SKM-1 treated with dmso at 0.1 percent for 144 hours (cell line): ENCODE results near the gene ETHE1.
"Not testable (repeated sequence)": the region's sequence is repeated elsewhere in the genome, so short reads cannot be mapped to it uniquely, and the experiment has no call there.

Source experiments
- DNase-seq: peaks from one replicate; lab custom pipeline; 2025; ENCODE audit not compliant: unreplicated experiment; lab: John Stamatoyannopoulos, UW

ETHE1 gene

GRCh38 chr19:43525836-43526771 lies 897 bp downstream of the ETHE1 start:
- DNase-seq = no peak

GRCh38 chr19:43524922-43525835 lies 1.8 kb downstream of the ETHE1 start:
- peak; percentile 20 for DNase-seq

GRCh38 chr19:43523696-43524095 lies 3.3 kb downstream of the ETHE1 start:
- DNase-seq = not testable (repeated sequence)

- DNase-seq = no peak
Measured at GRCh38 chr19:43522929-43523328, 4.1 kb downstream of the ETHE1 start.

GRCh38 chr19:43519436-43520088 lies 7.4 kb downstream of the ETHE1 start:
- DNase-seq = peak; percentile 17

GRCh38 chr19:43518051-43518450 lies 8.9 kb downstream of the ETHE1 start:
- DNase-seq = no peak

GRCh38 chr19:43512399-43512798 lies 14.6 kb downstream of the ETHE1 start:
- not testable (repeated sequence) for DNase-seq

GRCh38 chr19:43511324-43511723 lies 15.7 kb downstream of the ETHE1 start:
- DNase-seq = no peak

- DNase-seq = no peak
Measured at GRCh38 chr19:43510713-43511112, 16.3 kb downstream of the ETHE1 start.

- no peak for DNase-seq
Measured at GRCh38 chr19:43507880-43508279, 19.1 kb downstream of the ETHE1 start.

- DNase-seq = no peak
Measured at GRCh38 chr19:43506629-43507028, 20.4 kb downstream of the ETHE1 start.

GRCh38 chr19:43505941-43506340 lies 21.1 kb downstream of the ETHE1 start:
- no peak for DNase-seq

GRCh38 chr19:43505186-43505456 lies 21.9 kb downstream of the ETHE1 start:
- no peak for DNase-seq

GRCh38 chr19:43504426-43505185 lies 22.4 kb downstream of the ETHE1 start, which contains the start of gene PHLDB3:
Gene PHLDB3 (minus strand): TSS chr19:43504746. CDS start chr19:43504118, 628 bp downstream.
- no peak for DNase-seq

- DNase-seq = peak; percentile 51
Measured at GRCh38 chr19:43503501-43504425, 23.2 kb downstream of the ETHE1 start.

- DNase-seq = no peak
Measured at GRCh38 chr19:43502419-43502976, 24.5 kb downstream of the ETHE1 start.

- DNase-seq = no peak
Measured at GRCh38 chr19:43501661-43502418, 25.2 kb downstream of the ETHE1 start.

- DNase-seq = no peak
Measured at GRCh38 chr19:43499042-43499441, 28.0 kb downstream of the ETHE1 start.
